Mesodermal cell (in vitro differentiated cells): ENCODE results near the gene PTPRJ.

ENCODE experiments used
- H3K27ac ChIP-seq: 2 replicates; pipeline ENCODE4 v1.7.0; 2013; ENCODE audit warnings: mild to moderate bottlenecking, low read depth, low read length, moderate library complexity; ENCODE audit not compliant: severe bottlenecking
- H3K36me3 ChIP-seq: 2 replicates; pipeline ENCODE4 v1.7.1; 2013; ENCODE audit warnings: mild to moderate bottlenecking, low read length, moderate library complexity; ENCODE audit not compliant: control insufficient read depth, insufficient read depth
- H3K4me1 ChIP-seq: one replicate; pipeline ENCODE4 v1.7.1; 2013; ENCODE audit warnings: mild to moderate bottlenecking, low read length; ENCODE audit not compliant: insufficient read depth, control insufficient read depth, poor library complexity, severe bottlenecking
- H3K4me3 ChIP-seq: 2 replicates; pipeline ENCODE4 v1.7.0; 2013; ENCODE audit warnings: low read length, control low read depth, mild to moderate bottlenecking; ENCODE audit not compliant: insufficient read depth, poor library complexity, severe bottlenecking; ENCODE audit errors: extremely low read depth
- H3K9me3 ChIP-seq: 2 replicates; pipeline ENCODE4 v1.7.1; 2013; ENCODE audit warnings: mild to moderate bottlenecking, low read length, moderate library complexity; ENCODE audit not compliant: control insufficient read depth
- WGBS, 2 experiments: methylation state at CpG; one replicate each; pipeline ENCODE4 v1.1.5; 2013; ENCODE audit warnings: missing lambda C conversion rate in 2 of 2; ENCODE audit not compliant: insufficient coverage in 2 of 2; 5-methylcytosine and 5-hydroxymethylcytosine counted together

PTPRJ gene

GRCh38 chr11:48216510-48216909, 236.2 kb downstream of the PTPRJ start, which contains the start of gene OR4B1:
TSS of gene OR4B1 (plus strand) at chr11:48216810. CDS start at chr11:48216810, 0 bp downstream.
- no peak within 1 kb of the TSS for H3K4me3 ChIP-seq
- H3K4me1 ChIP-seq, result no peaks in the 10 kb centered on the region
- H3K36me3 ChIP-seq, result no peaks in the 10 kb centered on the region
- WGBS, 2 experiments, result 60 to 64% methylated on average over 2 of the region's 2 CpGs
- H3K9me3 ChIP-seq, result peaks cover 11% of the 10 kb centered on the region
- no peak within 1 kb of the TSS for H3K27ac ChIP-seq
